Suppressor macrophage treated with lipopolysaccharide for 1 hour (primary cell): ENCODE results near the gene LILRA5.
"Not testable (repeated sequence)": the region's sequence is repeated elsewhere in the genome, so short reads cannot be mapped to it uniquely, and the experiment has no call there.

Source experiments
- DNase-seq, 3 donors: peaks; one replicate each; pipeline ENCODE4 v3.0.0-alpha.2; 2020 to 2022

The LILRA5 gene

GRCh38 chr19:54312436-54313377, at the start of gene LILRA5:
LILRA5 (minus strand) TSS chr19:54313166; CDS start chr19:54313019, 147 bp downstream.
- DNase-seq, result peak; percentile 89 to 92 (median 90)

DNA sequence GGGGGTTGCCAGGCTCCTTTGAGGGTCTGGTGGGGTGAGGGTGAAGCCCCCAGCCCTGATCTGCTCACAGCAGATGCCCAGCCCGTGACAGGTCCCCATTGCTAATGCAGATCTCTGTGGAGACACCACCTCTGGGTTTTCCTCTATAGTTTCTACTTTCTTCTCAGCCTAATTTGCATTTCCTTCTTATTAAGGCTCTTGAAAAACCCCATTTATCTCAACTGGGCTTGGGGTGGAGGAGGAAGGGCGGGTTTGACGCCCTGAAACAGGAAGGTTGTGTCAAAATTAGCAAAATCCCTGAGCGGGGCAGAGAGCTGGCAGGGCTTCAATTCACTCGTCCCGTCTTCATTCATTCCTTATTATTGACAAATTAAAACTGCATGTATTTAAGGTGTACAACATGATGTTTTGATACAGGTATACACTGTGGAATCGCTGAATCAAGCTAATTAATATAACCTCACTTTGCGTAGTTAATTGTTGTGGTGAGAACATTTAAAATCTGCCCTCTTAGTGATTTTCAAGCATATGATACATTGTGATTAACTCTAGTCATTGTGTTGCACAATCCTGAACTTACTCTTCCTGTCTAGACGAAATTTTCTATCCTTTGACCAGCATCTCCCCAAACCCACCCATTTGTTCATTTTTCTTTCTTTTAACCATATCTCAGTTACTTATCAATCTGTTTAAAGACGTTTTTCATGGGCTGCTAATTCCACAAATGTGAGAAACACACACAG, 48.9 kb upstream of the LILRA5 start:
- DNase-seq, result peak in 2 of 3 donors; percentile 69 to 81

- DNase-seq, result not testable (repeated sequence)
Measured at GRCh38 chr19:54359149-54359820, 46.3 kb upstream of the LILRA5 start.

GRCh38 chr19:54357381-54357780, 44.4 kb upstream of the LILRA5 start:
- no peak for DNase-seq

- DNase-seq, result no peak
Measured at GRCh38 chr19:54356444-54357056, 43.6 kb upstream of the LILRA5 start.

- no peak for DNase-seq
Measured at GRCh38 chr19:54355675-54356074, 42.7 kb upstream of the LILRA5 start.

GRCh38 chr19:54354761-54355160, 41.8 kb upstream of the LILRA5 start:
- DNase-seq, result no peak

DNA sequence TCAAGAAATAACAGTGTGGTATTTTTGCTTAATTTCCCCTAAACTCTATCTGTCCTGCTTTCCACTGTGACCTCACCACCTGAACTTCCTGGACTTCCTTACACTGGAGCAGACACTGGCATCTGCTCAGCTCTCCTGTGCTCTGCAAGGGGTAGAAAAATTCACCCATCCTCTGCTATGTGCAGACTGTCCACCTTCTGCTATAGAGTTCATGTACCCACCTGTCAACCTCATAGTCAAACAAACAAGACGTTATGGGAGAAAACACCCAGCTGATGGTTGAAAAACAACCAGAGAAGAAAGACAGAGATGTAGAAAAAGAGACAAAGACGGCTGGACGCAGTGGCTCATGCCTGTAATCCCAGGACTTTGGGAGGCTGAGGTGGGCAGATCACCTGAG, 39.6 kb upstream of the LILRA5 start:
- peak in 2 of 3 donors; percentile 34 to 35 for DNase-seq

GRCh38 chr19:54352041-54352440, 39.1 kb upstream of the LILRA5 start:
- DNase-seq, result no peak

DNA sequence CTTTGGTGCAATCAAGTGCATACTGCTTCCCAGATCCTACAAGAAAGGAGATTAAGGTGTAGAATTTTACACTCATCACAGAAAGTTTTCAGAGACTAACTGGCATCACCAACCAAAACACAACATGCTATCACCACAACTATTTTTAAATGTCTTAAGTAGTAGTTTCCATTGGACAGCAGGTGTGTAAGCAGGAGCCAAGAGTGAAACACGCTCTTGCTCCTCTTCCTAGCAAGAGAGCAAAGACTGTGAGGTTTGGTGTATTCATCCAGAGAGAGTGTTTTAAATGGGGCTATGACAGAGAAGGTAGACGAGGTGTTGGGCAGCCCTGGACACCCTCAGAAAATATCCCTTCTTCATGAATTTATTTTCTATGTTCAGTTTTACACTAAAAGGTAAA, 38.5 kb upstream of the LILRA5 start:
- DNase-seq, result no peak

DNA sequence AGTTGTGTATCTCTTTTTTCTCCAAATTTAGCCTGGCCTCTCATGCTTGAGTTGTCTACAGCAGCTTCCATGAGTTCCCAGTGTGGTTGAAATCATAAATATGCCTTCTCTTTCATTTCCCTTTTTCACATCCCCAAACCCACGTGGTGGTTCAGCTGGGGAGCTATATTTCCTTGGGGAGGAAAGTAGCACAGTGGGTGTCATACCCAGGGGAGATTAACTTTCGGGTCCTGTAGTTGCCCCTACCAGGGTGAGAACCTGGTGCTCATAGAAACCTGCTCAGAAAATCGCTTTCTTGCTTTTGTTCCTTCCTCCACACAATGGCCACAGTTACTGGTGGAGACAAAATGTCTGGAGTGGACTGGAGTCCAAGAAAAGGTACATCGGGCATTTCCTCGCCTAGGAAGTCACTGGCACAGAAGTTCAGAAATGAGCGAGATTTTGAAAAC, 33.0 kb upstream of the LILRA5 start:
- peak; percentile 83 to 88 (median 85) for DNase-seq

- peak in 1 of 3 donors; percentile 30 for DNase-seq
Measured at GRCh38 chr19:54343868-54344267, 30.9 kb upstream of the LILRA5 start.

GRCh38 chr19:54341295-54341694, 28.3 kb upstream of the LILRA5 start:
- no peak for DNase-seq

DNA sequence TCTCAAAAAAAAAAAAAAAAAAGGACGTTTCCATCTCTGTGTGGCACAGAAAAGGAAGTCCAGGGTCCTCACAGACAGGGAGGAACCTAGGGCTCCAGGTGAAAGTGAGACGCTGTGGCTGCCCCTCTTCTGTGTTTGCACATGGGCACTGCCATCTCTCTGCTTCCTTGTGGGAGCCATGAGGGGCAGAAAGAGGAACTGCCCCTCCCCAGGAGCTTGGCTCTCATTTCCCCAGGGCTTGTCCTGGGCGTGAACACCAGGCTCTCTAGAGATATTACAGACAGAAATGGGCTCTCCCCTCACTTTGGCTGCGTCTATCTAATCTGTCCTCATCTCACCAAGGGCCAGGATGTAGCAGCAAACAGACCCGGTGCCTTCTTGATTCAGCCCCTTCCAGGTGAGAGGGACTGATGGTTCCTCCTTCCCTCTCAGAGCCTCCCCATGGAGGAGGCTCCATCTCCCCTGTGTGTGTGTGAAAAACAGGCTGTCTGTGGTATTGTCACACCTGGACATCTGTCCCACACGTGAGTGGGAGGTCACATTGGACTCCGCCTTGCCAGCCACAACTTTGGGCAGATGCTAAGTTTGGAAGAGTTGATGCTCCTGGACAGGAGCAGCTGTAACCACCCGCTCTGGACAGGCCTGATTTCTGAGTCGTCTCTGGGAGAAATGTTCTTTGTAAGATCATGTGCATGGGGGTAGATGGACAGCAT, 26.8 kb upstream of the LILRA5 start:
- peak; percentile 57 to 70 (median 63) for DNase-seq

- DNase-seq, result no peak
Measured at GRCh38 chr19:54338521-54338920, 25.6 kb upstream of the LILRA5 start.

DNA sequence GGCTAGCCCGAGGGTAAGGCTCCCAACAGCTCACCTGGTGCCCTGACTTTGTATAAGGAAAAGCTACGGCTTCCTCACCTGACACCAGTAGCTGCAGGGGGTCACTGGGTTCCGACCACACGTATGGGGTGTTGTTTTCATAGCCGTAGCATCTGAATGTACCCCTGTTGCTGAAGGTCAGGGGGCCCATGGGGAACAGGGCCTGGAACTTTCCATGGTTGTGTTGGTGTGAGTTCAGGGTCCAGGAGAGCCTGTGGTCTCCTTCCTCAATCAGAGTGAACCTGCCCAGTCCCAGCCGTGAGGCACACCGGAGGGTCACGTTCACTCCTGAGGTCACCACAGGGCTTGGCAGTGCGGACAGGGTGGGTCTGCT, 24.9 kb upstream of the LILRA5 start:
- DNase-seq, result no peak

GRCh38 chr19:54336893-54337857, 24.2 kb upstream of the LILRA5 start:
- DNase-seq, result no peak

DNA sequence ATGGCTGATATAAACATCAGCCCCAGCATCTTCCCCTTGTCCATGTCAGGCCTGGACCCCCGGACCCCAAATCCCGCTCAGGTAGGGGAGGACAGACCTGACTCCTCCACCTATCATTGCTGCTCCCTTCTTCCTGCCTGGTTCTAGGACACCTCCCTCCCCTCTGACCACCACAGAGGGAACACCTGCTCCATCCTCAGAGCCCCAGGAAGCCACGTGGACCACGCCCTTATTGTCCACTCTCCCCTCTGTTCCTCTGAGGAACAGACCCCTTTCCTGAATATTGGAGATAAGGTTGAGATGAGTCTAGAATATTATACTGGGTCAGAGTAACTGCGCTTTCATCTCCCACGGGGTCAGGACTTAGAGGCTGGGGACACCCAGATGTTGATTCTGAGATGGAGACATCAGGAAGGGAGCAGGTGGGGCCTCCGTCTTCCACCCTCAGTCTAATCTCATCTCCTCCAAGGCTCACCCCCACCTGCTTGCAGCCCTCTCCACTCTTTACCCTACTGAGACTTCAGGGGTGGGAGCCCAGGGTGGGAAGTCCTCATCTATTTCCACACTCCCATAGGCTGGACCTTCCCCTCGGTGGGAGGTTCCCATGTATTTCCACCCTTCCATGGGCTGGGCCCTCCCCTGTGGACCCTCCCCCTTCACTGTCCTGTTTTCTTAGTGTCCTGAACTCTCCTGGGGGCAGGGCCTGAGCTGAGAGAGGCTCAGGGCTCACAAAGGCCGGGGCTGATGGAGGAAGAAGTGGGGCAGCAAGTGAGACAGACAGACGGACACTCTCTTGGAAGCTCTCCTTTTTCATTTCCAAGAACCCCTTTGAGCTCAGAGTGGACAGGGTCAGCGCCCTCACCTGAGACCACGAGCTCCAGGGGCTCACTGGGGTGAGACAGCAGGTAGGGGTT, 23.3 kb upstream of the LILRA5 start:
- DNase-seq, result no peak

- DNase-seq, result peak; percentile 76 to 80 (median 77)
Measured at GRCh38 chr19:54335164-54335563, 22.2 kb upstream of the LILRA5 start.
